ENCODE results near the gene TMEM50A.
A peak's percentile ranks its signal among the peaks of the same experiment; 100 is the strongest.
"Not testable (repeated sequence)": the region's sequence is repeated elsewhere in the genome, so short reads cannot be mapped to it uniquely, and the experiment has no call there.

TMEM50A gene

DNA sequence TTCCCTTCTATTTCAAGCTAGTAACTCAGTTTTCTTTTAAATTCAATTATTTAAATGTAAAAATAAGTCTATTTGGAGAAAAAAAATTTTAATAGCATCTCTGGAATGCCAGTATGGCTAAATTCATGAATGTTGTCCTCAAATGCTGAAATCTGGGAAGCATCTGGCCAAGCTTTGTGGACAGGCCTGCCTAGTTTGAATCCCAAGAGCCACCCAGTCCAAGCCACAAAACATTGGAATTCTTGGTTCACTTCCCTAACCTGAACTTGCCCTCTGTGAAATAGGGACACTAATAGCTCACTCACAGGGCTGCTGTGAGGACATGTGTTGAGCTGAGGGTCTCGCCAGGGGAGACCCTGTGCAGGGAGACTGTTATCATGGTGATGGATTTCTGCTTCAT lies 28.6 kb upstream of the TMEM50A start:
- H3K9ac ChIP-seq (ENCODE audit: low read length); H3K27me3 ChIP-seq (ENCODE audit: control insufficient read depth, insufficient read depth, low read length); H3K27ac ChIP-seq (ENCODE audit: low read length); H3K36me3 ChIP-seq (ENCODE audit: control insufficient read depth, low read depth, low read length); H3K4me3 ChIP-seq (ENCODE audit: low read length); H3K9me3 ChIP-seq (ENCODE audit: control insufficient read depth, low read depth, low read length); H3K4me1 ChIP-seq (ENCODE audit: control insufficient read depth, low read depth, low read length): not testable (repeated sequence)

DNA sequence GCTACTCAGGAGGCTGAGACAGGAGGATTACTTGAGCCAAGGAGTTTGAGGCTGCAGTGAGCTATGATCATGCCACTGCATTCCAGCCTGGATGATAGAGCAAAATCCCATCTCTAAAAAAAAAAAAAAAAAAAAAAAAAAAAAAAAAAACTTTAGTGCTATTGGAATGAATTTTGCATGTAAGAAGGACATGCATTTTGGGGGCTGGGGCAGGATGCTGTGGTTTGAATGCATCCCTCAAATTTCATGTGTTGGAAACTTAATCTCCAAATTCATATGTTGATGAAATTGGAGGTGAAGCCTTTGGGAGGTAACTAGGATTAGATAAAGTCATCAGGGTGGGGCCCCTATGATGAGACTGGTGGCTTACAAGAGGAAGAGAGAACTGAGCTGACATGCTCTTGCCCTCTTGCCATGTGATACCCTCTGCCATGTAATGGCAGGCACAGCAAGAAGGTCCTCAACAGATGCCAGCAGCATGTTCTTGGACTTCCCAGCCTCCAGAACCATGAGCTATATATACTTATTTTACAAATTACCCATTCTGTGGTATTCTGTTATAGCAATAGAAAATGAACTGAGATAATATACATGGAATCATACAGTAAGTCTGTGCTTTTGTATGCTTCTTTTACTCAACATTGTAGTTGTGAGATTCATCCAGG lies 25.2 kb upstream of the TMEM50A start:
- not testable (repeated sequence) for H3K4me1 ChIP-seq (ENCODE audit: control insufficient read depth, low read depth, low read length); H3K4me3 ChIP-seq (ENCODE audit: low read length); H3K9me3 ChIP-seq (ENCODE audit: control insufficient read depth, low read depth, low read length); H3K27me3 ChIP-seq (ENCODE audit: control insufficient read depth, insufficient read depth, low read length); H3K27ac ChIP-seq (ENCODE audit: low read length); H3K9ac ChIP-seq (ENCODE audit: low read length); H3K36me3 ChIP-seq (ENCODE audit: control insufficient read depth, low read depth, low read length)

DNA sequence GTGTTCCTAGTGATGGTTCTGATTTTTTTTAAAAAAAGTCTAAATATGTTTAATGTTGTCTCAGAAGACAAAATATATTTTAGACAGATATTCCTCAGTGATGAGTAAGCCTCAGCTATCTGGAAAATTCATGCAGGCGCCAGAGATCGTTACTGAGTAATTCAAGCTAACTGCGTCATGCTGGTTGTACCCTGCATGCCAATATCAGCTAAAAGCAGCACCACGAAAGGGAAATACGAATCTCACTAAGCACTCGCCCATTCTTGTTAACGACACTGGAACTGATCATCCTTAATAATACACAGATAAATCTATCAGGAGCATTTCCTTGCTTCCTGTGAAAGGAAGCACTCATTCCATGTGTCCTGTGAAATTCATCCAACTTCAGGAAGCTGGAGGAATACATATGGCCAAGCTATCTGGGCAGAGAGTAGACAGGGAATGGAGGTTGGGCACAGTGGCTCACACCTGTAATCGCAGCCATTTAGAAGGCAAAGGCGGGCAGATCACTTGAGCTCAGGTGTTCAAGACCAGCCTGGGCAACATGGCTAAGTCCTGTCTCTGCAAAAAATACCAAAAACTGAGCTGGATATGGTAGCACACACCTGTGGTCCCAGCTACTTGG lies 17.7 kb upstream of the TMEM50A start:
- not testable (repeated sequence) for H3K4me1 ChIP-seq (ENCODE audit: control insufficient read depth, low read depth, low read length); H3K27ac ChIP-seq (ENCODE audit: low read length); H3K9ac ChIP-seq (ENCODE audit: low read length); H3K4me3 ChIP-seq (ENCODE audit: low read length); H3K27me3 ChIP-seq (ENCODE audit: control insufficient read depth, insufficient read depth, low read length); H3K9me3 ChIP-seq (ENCODE audit: control insufficient read depth, low read depth, low read length); H3K36me3 ChIP-seq (ENCODE audit: control insufficient read depth, low read depth, low read length)

DNA sequence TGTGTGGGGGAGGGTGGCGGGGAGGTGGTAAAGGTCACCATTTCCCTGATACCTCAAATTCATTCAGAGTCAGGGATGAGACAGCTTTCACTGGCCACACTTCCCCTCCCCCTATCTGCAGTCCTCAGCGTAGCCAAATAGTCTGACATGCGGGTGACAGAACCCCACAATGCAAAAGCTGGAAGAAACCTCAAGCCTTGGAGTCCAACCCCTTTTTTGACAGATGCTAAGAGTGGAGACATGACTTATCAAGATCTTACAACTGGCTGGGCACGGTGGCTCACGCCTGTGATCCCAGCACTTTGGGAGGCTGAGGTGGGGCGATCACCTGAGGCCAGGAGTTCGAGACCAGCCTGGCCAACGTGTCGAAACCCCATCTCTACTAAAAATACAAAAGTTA lies 16.0 kb upstream of the TMEM50A start:
- H3K9me3 ChIP-seq (ENCODE audit: control insufficient read depth, low read depth, low read length); H3K9ac ChIP-seq (ENCODE audit: low read length): not testable (repeated sequence)

DNA sequence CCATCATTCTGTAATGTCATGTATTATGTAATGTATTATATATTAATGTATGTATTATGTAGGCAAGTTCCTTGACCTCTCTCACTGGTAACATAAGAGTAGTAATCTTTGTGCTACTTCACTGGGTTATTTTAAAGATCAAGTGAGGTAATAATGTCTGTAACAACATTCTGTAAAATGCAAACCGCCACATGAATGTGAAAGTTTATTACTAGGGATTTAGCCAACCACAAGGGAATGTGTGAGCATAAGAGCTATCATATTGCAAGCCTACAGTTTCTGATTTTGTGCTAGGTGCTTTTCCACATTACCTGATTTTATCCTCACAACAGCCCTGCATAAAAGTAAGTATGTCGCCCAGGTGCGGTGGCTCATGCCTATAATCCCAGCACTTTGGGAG lies 13.7 kb upstream of the TMEM50A start:
- H3K27me3 ChIP-seq (ENCODE audit: control insufficient read depth, insufficient read depth, low read length); H3K9me3 ChIP-seq (ENCODE audit: control insufficient read depth, low read depth, low read length); H3K4me1 ChIP-seq (ENCODE audit: control insufficient read depth, low read depth, low read length); H3K9ac ChIP-seq (ENCODE audit: low read length); H3K4me3 ChIP-seq (ENCODE audit: low read length); H3K36me3 ChIP-seq (ENCODE audit: control insufficient read depth, low read depth, low read length); H3K27ac ChIP-seq (ENCODE audit: low read length): not testable (repeated sequence)

More for the DNA sequence above, 16.0 kb upstream of the TMEM50A start:
- not testable (repeated sequence) for H3K4me3 ChIP-seq (ENCODE audit: low read length); H3K36me3 ChIP-seq (ENCODE audit: control insufficient read depth, low read depth, low read length); H3K27me3 ChIP-seq (ENCODE audit: control insufficient read depth, insufficient read depth, low read length); H3K4me1 ChIP-seq (ENCODE audit: control insufficient read depth, low read depth, low read length); H3K27ac ChIP-seq (ENCODE audit: low read length)

DNA sequence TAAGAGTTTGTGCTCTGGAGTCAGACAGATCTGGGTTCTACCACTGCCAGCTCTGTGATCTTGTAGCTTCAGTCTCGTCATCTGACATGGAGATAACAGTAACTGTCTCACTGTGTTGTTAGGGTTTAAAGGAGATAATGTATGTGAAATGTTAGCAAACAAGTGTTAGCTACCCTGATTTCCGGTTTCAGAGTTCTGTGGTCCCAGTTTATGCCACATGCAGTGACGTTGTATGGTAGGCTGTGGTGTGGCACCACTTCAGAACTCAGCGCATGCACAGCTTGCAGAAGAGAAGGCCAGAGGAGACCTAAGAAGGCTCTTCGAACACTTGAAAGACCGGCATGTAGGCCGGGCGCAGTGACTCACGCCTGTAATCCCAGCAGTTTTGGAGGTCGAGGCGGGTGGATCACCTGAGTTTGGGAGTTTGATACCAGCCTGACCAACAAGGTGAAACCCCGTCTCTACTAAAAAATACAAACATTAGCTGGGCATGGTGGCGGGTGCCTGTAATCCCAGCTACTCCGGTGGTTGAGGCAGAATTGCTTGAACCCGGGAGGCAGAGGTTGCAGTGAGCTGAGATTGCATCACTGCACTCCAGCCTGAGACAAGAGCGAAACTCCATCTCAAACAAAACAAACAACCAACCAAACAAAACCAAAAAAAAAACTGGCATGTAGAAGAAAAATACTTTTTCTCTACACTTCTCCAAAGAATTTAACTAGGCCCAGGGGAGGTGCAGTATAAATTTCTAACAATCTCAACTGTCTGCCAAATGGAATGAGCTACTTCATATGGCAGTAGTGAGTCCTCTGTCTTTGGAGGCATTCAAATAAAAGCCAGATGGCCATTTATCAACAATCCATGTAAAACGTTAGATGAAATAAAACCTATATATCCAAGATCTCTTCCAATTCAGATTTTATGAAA lies 10.0 kb upstream of the TMEM50A start:
- H3K9ac ChIP-seq (ENCODE audit: low read length); H3K9me3 ChIP-seq (ENCODE audit: control insufficient read depth, low read depth, low read length); H3K4me1 ChIP-seq (ENCODE audit: control insufficient read depth, low read depth, low read length); H3K27me3 ChIP-seq (ENCODE audit: control insufficient read depth, insufficient read depth, low read length); H3K27ac ChIP-seq (ENCODE audit: low read length); H3K36me3 ChIP-seq (ENCODE audit: control insufficient read depth, low read depth, low read length); H3K4me3 ChIP-seq (ENCODE audit: low read length): not testable (repeated sequence)

DNA sequence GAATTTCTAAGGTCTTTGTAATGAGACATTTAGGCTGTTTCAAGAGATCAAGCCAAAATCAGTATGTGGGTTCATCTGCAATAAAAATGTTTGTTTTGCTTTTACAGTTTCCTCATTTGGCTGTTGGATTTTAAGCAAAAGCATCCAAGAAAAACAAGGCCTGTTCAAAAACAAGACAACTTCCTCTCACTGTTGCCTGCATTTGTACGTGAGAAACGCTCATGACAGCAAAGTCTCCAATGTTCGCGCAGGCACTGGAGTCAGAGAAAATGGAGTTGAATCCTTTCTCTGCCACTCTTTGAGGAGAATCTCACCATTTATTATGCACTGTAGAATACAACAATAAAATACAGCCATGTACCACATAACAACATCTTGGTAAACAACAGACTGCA lies 9.3 kb upstream of the TMEM50A start:
- H3K27ac ChIP-seq (ENCODE audit: low read length); H3K4me3 ChIP-seq (ENCODE audit: low read length); H3K4me1 ChIP-seq (ENCODE audit: control insufficient read depth, low read depth, low read length); H3K27me3 ChIP-seq (ENCODE audit: control insufficient read depth, insufficient read depth, low read length); H3K9ac ChIP-seq (ENCODE audit: low read length); H3K9me3 ChIP-seq (ENCODE audit: control insufficient read depth, low read depth, low read length); H3K36me3 ChIP-seq (ENCODE audit: control insufficient read depth, low read depth, low read length): not testable (repeated sequence)

DNA sequence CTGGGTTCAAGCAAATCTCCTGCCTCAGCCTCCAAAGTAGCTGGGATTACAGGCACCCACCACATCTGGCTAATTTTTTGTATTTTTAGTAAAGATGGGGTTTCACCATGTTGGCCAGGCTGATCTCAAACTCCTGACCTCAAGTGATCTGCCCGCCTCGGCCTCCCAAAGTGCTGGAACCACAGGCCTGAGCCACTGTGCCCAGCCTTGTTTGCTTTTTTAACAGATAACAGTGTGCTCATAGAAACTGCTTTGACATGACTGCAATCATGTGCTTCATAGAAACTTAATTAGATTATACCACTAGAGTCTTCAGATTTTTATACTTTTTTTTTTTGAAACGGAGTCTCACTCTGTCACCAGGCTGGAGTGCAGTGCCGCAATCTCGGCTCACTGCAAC lies 8.8 kb upstream of the TMEM50A start:
- not testable (repeated sequence) for H3K27ac ChIP-seq (ENCODE audit: low read length); H3K36me3 ChIP-seq (ENCODE audit: control insufficient read depth, low read depth, low read length); H3K9ac ChIP-seq (ENCODE audit: low read length)

DNA sequence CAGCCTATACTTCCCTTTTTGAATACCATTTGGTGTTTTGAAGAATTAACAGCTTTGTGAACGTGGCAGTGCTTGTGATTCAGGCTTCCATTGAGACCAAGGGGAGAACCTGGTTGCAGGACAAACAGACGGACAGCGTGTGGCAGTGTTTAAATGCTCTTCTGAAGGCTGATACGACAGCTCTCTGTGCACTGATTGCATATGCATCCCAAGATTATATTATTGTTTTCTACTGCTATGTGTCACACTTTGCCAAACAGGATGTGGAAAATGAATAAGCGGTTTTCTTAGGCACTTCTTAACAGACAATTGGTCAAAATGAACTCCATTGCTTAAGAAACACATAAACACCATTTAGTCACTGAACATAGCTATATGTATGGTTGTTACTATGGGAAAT lies 8.2 kb upstream of the TMEM50A start:
- not testable (repeated sequence) for H3K27ac ChIP-seq (ENCODE audit: low read length); H3K4me3 ChIP-seq (ENCODE audit: low read length); H3K27me3 ChIP-seq (ENCODE audit: control insufficient read depth, insufficient read depth, low read length); H3K36me3 ChIP-seq (ENCODE audit: control insufficient read depth, low read depth, low read length); H3K9me3 ChIP-seq (ENCODE audit: control insufficient read depth, low read depth, low read length); H3K9ac ChIP-seq (ENCODE audit: low read length); H3K4me1 ChIP-seq (ENCODE audit: control insufficient read depth, low read depth, low read length)

More for the DNA sequence above, 8.8 kb upstream of the TMEM50A start:
- not testable (repeated sequence) for H3K27me3 ChIP-seq (ENCODE audit: control insufficient read depth, insufficient read depth, low read length); H3K4me3 ChIP-seq (ENCODE audit: low read length); H3K4me1 ChIP-seq (ENCODE audit: control insufficient read depth, low read depth, low read length); H3K9me3 ChIP-seq (ENCODE audit: control insufficient read depth, low read depth, low read length)

DNA sequence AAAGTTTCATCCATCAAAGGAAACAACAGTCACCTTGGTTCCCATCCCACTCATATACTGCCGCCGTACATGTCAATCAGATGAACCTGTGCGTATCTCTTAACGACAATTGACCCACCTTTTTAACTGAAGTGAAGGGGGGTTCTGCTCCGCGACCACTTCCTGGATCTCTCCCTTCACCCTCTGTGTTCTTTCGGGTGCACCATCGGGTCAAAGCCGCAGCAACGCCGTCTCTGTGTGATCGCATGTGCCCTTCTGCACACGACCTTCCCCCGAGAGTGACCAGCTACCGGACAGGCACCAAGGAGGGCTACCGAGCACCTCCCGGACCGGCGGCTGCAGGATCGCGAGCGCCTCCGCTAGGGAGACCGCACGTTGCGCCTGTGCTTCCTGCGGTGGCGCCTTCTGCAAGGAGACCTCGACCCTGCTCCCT lies 1.2 kb upstream of the TMEM50A start:
- peak overlapping the region; percentile 32 for H3K9ac ChIP-seq (ENCODE audit: low read length)
- not testable (repeated sequence) for H3K36me3 ChIP-seq (ENCODE audit: control insufficient read depth, low read depth, low read length); H3K27ac ChIP-seq (ENCODE audit: low read length); H3K4me1 ChIP-seq (ENCODE audit: control insufficient read depth, low read depth, low read length); H3K27me3 ChIP-seq (ENCODE audit: control insufficient read depth, insufficient read depth, low read length); H3K9me3 ChIP-seq (ENCODE audit: control insufficient read depth, low read depth, low read length)
- peak overlapping the region; percentile 69 for H3K4me3 ChIP-seq (ENCODE audit: low read length)

DNA sequence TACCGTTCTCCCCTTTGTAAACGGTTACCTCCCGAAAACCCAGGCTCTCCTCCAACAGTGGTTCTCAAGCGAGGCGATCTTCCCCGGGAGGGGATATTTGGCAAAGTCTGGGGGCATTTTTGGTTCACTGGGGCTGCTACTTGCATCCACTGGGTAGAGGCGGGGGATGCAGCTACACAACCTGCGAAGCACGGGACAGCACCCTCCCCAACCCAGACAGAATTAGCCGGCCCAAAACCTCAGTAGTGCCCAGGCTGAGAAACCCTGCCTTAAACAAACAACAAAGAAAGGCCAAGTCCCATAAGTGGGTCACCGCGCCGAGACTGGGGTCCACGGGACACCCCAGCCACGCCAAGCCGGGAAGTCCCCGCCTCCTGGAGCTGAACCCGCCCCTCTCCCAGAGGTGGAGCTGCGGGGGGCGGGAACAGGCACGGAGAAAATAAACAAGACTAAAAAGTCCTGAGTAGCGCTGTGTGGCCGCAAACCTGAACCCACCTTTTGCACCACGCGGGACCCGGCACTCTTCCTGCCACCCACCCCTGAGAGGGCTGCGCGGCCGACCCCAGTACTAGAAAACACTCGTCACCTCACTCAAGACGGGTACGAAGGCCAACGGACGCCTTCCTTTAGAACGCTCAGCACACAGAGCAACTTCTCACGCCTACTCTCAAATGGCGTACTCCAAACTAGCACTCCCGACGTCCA lies 499 bp upstream of the TMEM50A start:
- H3K27ac ChIP-seq (ENCODE audit: low read length); H3K36me3 ChIP-seq (ENCODE audit: control insufficient read depth, low read depth, low read length); H3K27me3 ChIP-seq (ENCODE audit: control insufficient read depth, insufficient read depth, low read length); H3K9me3 ChIP-seq (ENCODE audit: control insufficient read depth, low read depth, low read length); H3K4me1 ChIP-seq (ENCODE audit: control insufficient read depth, low read depth, low read length): not testable (repeated sequence)
- Histone ChIP-seq H3K4me3 (ENCODE audit: low read length) (peak overlapping the region; percentile 93), H3K9ac (ENCODE audit: low read length) (peak overlapping the region; percentile 90)
